GM18499 (cell line): ENCODE measurements around the gene XCR1.

Source experiments
- ATAC-seq: cut with Tn5 transposase; IDR thresholded peaks from one replicate; pipeline ENCODE4 v1.9.1; 2021; ENCODE audit warnings: moderate number of reproducible peaks; ENCODE audit not compliant: insufficient read depth, unreplicated experiment

The XCR1 gene

DNA sequence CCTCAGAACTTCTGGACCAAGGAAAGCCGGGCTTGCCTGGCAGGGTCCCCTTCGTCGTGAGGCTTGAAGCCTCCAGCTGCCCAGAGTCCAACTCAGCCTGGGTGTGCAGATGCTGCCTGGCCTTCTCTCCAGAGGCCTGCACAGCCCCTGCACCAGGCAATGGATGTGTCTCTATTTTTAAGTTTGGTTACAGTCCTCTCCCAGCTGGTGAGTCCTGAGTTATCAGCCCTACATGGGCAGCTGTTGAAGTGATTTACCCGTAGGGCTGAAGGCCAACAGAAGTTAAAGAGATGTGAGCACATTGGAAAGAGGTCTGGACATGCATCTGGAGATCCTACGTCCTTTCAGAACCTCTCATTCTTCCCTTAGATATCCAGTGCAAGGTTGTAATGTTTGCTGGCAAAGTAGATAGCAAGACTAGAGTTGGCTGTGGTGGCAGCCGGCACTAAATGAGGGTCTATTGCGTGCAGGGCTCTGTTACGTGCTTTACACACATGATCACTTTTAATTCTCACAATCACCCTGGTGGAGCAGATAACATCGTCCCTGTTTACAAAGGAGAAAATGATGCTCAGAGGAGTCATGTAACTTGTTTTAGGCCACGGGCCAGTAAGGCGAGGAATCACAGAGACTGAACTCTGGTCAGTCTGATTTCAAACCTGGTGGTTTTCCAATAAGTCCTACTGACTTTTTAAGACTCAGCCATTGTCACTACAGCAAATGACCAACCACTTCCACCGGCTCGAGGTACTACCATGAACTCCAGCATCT lies 41.6 kb downstream of the XCR1 start:
- no peak for ATAC-seq

DNA sequence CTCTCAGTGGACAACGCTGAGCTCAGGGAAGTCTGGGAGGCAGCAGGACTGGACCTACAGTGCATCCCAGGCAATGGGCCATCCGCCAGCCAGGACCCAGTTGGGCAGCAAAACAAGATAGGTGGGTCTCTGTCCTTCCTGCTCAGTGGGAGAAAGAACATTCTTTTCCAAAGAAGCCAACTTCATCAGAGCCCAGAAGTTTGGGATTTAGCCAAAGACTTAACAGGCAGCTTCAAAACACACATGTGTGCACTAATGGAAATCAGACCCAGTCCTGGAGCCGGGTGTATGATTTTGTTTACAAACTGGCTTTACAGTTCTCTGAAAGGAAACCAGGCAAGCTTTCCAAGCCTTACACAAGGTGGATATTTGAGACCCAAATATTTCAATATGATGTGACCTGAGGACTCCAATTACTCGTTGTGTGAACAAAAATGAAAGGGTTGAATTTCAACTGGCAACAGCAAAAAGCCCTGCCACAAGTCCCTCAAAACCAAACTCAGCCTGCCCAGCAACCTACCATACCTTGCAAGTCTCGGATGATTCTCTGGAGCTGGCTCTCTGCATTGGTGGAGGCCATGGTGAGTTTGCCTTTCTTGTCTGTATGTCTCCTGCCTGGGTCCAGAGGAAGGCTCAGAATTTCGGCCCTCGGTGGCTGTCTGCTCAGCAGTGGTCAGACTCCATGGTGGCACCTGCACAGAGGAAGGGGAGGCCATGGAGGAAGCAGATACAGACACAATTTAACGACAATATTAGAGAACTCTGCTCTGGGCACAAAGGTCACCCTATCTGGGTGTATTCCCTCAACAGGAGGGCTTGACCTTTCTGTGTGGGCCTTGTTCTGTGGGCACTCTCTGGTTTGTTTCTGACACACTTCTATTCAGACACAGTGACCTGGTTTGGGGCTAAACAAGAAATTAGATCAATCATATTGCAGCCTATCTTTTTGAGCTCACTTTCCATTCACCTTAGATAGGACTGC lies 42.7 kb downstream of the XCR1 start:
- ATAC-seq, result no peak

DNA sequence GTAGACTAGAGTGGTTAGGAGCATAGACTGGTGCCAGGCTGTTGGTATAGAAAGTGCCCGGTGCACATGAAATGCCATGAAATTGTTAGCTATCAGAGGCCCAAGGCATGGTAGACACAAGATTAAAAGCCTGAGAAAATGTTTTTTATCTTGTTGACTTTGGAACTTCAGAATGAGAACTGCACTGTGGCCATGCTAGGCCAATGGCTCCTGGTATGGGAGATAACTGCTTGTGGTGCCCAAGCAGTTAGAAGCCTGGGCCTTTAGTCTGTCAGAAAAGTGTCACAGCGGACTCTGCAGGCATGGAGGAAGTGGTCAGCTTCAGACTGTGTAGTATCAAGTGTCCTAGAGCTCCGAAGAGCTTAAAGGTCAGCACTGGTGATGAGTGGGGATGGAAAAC lies 43.5 kb downstream of the XCR1 start:
- ATAC-seq, result no peak

DNA sequence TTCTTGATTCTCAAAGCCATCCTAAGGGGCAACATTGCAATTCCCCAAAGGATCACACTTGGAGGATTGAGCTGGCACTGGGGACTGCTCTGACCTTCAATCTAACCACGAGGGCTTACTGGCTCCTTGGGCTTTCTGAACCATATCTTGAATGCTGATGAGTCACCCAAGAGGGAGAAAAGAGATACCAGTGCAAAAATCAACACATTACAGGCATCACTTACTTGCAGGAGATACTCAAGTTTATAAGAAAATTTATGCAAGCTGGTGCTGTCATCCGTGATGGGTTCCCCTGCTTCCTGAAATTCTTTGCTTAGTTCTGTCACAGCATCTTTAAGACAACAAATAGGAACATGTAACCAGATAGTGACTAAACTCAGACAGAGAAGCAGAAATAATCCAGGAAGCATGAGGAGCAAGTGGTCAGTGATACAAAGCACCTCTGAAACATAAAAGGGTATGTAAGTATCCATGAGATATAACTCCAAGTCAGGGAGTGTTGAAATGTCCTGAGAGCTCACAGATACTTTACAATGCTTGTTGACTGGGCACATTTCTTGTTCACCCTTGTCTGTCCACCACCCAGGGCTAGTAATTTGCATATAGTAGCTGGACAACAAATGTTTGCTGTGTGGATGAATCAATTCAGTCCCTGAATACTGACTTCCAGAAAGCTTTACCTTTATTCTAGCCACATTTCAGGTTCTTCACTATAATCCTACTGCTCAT lies 45.8 kb downstream of the XCR1 start:
- no peak for ATAC-seq

DNA sequence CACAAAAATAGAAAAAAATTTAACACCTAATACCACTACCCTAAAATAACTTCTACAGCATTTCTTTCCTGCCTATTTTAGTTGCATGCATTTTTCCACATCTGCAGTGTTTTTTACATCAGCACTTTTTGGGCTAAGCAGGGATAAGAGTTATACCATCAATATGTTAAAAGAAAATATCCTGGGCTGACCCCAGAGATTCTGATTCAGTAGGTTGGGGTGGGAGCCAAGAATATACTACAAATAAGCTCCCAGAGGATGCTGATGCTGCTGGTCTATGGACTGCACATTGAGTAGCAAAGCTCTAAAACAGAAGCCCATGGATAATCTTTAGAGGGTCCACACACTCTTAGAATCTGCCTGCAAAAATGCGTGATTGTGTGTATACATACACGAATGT lies 46.5 kb downstream of the XCR1 start:
- no peak for ATAC-seq

DNA sequence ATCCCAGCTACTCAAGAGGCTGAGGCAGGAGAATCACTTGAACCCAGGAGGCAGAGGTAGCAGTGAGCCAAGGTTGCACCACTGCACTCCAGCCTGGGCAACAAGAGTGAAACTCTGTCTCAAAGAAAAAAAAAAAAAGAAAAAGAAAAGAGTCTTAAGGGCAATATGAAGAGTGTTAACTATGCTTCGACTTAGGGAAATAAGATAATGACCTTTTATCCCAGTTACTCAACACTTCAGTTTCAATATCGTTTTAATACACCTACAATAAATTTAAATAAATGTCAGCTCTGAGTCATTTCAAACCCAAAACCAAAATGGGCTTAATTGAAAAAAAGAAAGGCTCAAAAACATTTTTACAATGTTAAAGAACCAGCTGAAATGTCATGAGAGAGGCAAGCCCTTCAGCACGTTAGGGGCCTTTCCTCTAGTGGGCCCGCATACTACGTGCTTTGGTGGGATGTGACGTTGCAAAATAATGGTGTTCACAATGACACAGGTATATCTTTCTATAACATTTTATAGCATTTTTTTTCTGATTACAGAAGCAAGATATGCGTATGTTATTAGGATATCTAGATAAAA lies 47.0 kb downstream of the XCR1 start:
- no peak for ATAC-seq

DNA sequence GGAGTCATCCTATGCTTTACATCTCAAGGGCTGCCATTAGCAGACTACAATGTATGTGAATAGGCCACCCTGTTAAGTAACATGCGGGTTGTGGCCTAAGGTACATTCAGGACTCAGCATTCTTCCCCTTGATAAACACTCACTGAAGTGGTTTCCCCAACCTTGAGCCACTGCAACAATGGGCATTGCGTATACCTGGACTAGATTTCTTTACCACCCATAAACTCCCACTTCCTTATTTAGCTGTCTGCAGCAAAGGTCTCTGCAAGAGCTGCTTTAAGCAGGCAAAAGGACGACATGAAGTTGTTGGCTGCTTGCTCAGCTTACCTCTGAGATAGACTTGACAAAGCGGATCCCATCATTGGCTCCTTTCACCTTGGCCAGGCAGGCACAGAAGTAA lies 47.9 kb downstream of the XCR1 start:
- no peak for ATAC-seq

DNA sequence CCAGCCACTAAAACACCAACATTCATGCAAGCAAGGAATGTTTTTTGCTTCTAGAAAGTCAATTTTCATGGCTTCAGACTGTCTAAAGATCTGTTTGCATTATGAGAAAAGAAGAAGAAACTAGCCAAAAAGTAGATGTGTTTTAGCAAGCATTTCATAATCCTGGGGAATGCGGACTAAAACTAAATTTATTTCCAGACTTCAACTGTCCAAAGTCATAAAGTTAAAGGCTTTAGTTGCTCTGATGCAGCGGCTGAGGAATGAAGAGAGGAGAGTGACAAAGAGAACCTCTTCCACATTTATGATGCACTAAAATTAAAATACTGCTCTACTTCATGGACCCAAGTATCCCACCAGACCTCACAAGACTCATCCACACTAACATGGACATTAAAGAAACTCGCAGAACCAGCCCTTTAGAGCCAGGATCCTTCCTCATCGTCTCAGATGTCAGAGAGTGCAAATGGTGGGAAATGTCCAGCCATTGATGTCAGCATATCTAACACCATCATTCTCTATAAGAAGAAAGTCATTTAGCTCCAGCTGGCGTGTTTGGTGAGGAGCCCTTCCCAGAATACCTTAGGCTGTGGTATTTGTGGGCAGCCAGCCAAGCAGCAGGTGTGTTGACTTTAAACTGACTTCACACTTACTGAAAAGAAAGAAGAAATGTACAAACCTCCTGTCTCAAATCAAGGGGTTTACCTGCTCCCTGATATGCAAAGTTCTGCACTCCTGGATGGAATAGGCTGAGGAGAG lies 49.1 kb downstream of the XCR1 start:
- no peak for ATAC-seq

DNA sequence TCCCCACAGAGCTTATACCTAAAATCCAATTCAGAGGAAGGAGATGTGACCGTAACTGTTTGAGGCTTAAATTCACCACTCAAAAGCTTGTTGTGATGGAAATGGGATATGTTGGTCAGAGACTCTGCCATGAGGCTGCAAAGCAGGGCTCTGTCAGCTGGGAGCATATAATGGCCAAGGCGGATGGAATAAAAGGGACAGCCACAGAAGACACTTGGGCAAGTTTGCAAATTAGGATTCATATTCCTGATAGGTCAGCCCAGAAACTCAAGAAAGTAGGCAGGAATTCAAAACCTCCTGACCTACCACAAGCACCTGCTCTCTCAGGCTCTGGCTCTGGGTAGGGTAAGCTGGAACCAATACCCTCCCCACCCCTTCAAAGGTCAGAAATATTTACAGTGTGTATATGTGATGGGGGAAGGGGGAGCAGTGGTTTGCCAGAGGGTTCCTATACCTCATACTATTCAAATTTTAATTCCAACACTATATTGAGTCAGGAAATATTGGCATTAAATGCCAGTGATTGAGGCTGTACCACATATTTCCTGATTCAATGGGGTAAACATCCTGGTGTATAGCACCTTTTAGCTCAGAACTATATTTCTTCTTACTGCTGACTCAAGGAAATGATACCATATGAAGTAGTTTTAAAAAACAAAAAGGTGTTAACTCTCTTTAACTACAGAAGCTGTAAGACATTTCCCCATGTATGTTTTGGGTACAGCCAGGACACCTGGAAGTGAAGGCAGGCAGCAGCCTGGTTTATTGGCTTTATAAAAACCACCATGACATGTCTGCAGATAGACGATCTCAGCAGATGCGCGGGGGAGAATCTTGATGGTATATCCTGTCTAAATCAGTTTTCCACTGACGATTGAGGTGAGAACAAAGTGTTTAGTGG lies 50.8 kb downstream of the XCR1 start:
- no peak for ATAC-seq

DNA sequence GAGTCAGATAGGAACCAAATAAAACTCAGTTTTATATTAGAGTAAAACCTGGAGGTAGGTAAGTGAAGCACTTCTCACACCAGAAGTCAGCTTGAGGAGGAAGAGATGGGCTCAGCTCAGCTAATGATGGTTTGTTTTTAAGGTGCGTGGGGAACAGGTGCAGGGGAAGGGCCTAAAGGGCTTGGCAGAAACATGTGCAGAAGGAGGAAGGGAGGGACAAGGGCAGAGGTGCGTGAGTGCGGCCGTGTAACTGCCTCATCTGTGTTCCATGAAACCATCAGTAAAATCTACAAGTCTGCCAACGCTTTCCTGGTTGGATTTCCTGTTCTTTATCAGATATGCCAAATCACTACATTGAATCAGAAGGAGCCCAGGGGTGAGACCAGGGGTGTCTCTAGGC lies 51.6 kb downstream of the XCR1 start:
- ATAC-seq, result no peak

DNA sequence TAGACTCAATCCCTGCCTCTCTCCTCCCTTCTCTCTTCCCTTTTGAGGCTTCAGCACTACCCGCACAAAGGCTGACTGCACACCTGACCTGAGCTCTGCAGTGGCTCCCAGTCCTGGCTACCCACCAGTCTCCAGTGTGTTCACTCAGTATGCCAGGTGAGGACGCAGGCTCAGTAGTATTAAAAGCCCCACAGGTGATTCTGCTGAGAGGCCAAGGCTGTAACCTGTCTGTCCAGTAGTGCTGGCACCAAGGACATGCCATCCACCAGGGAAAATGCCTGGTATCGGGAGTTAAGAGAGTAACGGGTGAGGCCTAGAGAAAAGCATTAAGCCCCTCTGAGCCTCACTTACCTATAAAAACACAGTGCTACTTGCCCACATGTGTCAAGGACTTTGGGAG lies 52.6 kb downstream of the XCR1 start:
- ATAC-seq, result no peak

DNA sequence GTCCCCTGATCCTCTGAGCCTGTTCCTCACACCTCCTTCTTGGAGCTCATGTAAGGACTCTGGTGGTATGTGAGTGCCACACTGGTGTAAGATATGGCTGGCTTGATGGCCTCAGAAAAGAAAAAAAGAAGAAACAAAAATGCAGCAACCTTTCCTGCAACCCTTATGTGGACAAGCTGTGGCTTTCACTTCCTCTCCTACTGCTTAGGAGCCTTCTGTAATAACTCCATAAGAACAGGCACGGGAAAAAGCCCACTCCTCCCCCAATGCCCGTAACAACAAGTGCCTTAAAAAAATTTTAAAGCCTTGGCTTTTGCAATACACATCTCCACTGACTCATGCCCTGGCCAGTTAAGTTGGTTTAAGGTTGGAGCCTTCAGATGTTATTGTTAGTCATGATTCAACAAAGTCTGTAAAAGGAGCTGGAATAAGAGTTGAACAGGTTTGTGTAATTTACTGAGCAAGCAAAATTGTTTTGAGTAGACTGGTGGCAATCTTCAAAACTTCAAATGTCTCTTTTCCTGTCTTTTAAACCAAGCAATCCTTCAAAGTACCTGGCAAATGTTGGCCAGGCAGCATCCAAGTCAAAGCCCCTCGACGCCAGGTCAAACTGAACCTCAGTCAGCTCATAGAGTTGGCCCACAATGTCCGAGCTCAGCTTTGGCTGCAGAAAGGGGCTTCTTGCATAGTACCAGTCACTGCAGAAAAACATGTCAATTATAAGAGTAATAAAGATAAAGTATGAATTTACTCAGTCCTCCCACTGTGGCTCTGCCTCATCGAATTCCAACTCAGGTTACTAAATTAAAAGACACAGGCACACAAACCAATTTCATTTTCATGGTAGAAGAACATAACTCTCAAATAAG lies 54.5 kb downstream of the XCR1 start:
- no peak for ATAC-seq

DNA sequence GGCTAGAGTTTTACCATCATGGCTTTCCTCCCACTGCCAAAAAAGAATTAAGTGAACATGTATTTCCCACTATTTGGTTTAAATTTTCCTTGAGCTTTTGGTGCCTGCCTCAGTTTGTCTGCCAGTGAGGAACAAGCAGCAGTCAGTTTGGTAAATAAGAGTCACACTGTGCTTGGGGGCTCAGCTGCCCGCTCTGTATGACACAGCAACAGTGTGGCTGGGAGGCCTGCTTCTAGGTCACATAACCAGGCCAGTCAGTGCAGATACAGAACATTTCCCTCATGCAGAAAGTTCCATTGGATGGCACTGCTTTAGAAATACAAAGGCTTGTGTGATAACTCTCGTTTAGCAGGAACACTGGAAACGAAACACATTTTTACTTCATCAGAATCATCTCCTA lies 57.3 kb downstream of the XCR1 start:
- no peak for ATAC-seq

DNA sequence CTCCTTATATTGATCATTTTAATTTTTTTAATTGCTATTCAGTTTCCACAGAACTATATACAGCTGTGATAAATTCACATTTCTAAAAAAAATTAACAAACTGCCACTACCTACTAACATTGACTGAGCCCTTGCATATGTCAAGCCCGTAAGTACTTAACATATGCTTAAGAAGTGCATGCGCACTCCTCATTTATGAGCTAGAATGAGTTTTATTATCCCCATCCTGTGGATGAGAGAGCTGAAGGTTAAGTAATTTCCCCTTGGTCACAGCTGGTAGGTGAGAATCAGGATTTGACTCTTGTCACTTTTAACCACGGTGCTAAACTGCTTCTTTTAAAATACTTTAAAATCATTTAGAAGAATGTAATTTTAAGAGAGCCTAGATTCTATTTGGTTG lies 58.2 kb downstream of the XCR1 start:
- no peak for ATAC-seq

DNA sequence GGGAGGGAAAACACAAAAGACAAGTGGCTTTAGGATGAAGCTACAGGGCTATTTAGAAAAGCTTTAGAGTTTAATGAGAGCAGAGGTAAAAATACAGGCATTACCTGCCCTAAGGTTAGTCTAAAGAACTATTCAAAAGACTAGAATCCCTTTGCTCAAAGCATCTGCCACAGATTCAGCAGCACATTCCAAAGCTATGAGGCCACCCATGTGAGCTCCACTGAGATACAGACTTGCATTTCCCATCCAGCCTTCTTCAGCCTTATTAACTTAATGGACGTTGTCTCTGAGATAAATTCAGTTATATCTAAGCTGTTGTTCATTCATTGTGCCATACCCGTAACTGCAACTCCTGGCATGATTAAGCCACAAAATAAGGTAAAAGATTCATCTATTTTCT lies 58.6 kb downstream of the XCR1 start:
- no peak for ATAC-seq

DNA sequence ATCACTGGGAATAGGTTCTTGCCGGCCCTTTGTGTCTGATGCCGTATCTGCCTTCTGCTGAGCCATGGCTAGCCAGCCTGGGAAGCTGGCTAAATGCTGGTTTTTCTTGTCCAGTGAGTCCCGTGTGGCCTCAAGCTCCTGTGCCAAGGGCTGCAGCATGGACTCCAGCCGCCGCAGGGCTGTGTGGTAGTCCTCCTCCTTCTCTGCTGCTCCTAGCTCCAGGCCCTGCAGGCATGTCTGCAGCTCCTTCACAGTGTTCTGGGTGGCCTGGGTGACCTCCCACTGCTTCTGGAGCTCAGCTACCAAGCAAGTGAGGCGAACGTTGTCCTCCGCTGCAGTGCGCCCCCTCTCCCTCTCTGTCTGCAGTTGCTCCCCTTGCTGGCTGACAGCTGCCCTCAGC lies 59.1 kb downstream of the XCR1 start:
- ATAC-seq, result no peak

DNA sequence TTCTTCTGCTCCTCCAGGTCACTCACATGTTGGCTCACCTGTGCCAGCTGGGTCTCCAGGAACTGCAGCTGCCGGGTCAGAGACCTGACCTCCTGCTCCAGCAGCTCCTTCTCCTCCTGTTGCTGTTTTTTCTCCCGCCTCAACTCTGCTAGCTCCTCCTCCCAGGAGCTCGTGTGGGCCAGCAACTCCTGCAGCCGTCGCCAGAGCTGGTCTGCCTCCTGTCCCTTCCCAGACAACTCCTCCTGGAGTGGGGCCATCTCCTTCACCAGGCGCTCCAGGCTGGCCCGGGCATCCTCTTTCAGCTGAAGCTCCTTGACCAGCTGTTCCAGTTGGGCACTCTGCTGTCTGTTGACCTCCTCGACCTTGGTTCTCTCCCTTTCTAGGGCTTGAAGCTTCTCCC lies 59.6 kb downstream of the XCR1 start:
- ATAC-seq, result no peak
